Lung (tissue), 12 donors: Measurements from ENCODE around the gene COX6A1. TPM values are rescaled to one million over a fixed set of nuclear protein-coding genes. Genes with fewer than 3 reads are reported as not detected.

Source experiments
- ATAC-seq: fragments of 200-7000 bp; cut with Tn5 transposase; one replicate; pipeline ENCODE4 v1.9.1; 2020; ENCODE audit warnings: moderate number of reproducible peaks; ENCODE audit not compliant: insufficient read depth, low FRiP score
- DNase-seq, 3 donors: peaks; one replicate each; pipeline ENCODE4 v3.0.0-alpha.2; 2013 to 2017
- H3K27ac ChIP-seq, 2 donors: one replicate each; pipeline ENCODE4 v1.5.1; 2013; ENCODE audit warnings: mild to moderate bottlenecking in 2 of 2, moderate library complexity in 2 of 2, control low read depth in 1 of 2, inconsistent platforms in 1 of 2, low read depth in 1 of 2, low read length in 1 of 2
- H3K27me3 ChIP-seq, 3 donors: one replicate each; pipeline ENCODE4 v1.5.1; 2013; ENCODE audit warnings: low read length in 2 of 3; ENCODE audit not compliant: control insufficient read depth in 3 of 3, insufficient read depth in 3 of 3
- H3K36me3 ChIP-seq, 4 donors: one replicate each; pipeline ENCODE4 v1.5.1; 2013; ENCODE audit warnings: low read length in 4 of 4, mild to moderate bottlenecking in 1 of 4, moderate library complexity in 1 of 4; ENCODE audit not compliant: control insufficient read depth in 4 of 4, insufficient read depth in 4 of 4
- H3K4me1 ChIP-seq, 5 donors: one replicate each; pipeline ENCODE4 v1.5.1; 2013; ENCODE audit warnings: low read length in 5 of 5, mild to moderate bottlenecking in 2 of 5, moderate library complexity in 1 of 5; ENCODE audit not compliant: control insufficient read depth in 5 of 5, insufficient read depth in 5 of 5
- H3K4me3 ChIP-seq: one replicate; pipeline ENCODE4 v1.5.1; 2013; ENCODE audit warnings: mild to moderate bottlenecking, control low read depth, moderate library complexity
- H3K9ac ChIP-seq, 2 donors: one replicate each; pipeline ENCODE4 v1.5.1; 2013; ENCODE audit warnings: low read length in 2 of 2, control low read depth in 1 of 2; ENCODE audit not compliant: insufficient read depth in 1 of 2
- H3K9me3 ChIP-seq, 4 donors: one replicate each; pipeline ENCODE4 v1.5.1; 2013; ENCODE audit warnings: low read length in 3 of 4, mild to moderate bottlenecking in 1 of 4, moderate library complexity in 1 of 4; ENCODE audit not compliant: control insufficient read depth in 4 of 4, insufficient read depth in 3 of 4
- CTCF ChIP-seq: IDR thresholded peaks from 2 replicates; pipeline ENCODE4 v1.5.1; 2012; ENCODE audit warnings: mild to moderate bottlenecking; ENCODE audit errors: control extremely low read depth, extremely low read depth
- WGBS, 2 donors: extraction: QIAGEN DNeasy Blood & Tissue Kit; methylation state at CpG; one replicate each; pipeline ENCODE4 v1.1.7; 2013; 5-methylcytosine and 5-hydroxymethylcytosine counted together
- polyA plus RNA-seq, 2 donors: library from polyadenylated mRNA; stranded (reverse); fragments of 200-250 nt; gene quantifications; one replicate each; pipeline ENCODE4 v1.2.1, GENCODE V29; 2013
- total RNA-seq, 2 donors: library from RNA; depleted of rRNA in 1 of 2; stranded (reverse); fragments of >200 nt in 1 of 2; gene quantifications; one replicate each; pipeline ENCODE4 v1.2.1, GENCODE V29; 2014 to 2021
- donor health status: control.
- donor health status: control.
- donor health status: Bipolar disorder and iron deficiency.
- donor health status: healthy.
- donor health status: DM: yes; HTN: yes; CAD: no.

COX6A1 gene
- total and polyA plus RNA-seq, 4 donors = 211 to 1,397 (median 525) TPM

GRCh38 chr12:120488057-120488640 lies 50.2 kb downstream of the COX6A1 start:
- Histone ChIP-seq H3K9ac (no peak overlapping the region), H3K4me1 (peaks cover 0 to 2% (median 0%) of the 10 kb centered on the region in 5 donors), H3K27ac (no peak overlapping the region), H3K9me3 (no peaks in the 10 kb centered on the region), H3K27me3 (no peaks in the 10 kb centered on the region), H3K4me3 (no peak overlapping the region), H3K36me3 (peaks cover 0 to 9% (median 5%) of the 10 kb centered on the region in 4 donors)
- DNase-seq (no peak), ATAC-seq (no peak)
- no peak for TF ChIP-seq CTCF
- WGBS, 2 donors = 76 to 78% methylated on average over 5 of the region's 5 CpGs

GRCh38 chr12:120489018-120489417 lies 51.1 kb downstream of the COX6A1 start:
- no peaks in the 10 kb centered on the region for H3K9me3 ChIP-seq
- peaks cover 0 to 2% (median 0%) of the 10 kb centered on the region in 5 donors for H3K4me1 ChIP-seq
- H3K9ac ChIP-seq = no peak overlapping the region
- H3K27ac ChIP-seq = no peak overlapping the region
- TF ChIP-seq CTCF = no peak
- H3K36me3 ChIP-seq = peaks cover 0 to 9% (median 5%) of the 10 kb centered on the region in 4 donors
- no peak overlapping the region for H3K4me3 ChIP-seq
- H3K27me3 ChIP-seq = no peaks in the 10 kb centered on the region
- DNase-seq = no peak
- 91 to 94% methylated on average over 4 of the region's 4 CpGs for WGBS, 2 donors
- ATAC-seq = no peak

GRCh38 chr12:120490325-120490724 lies 52.4 kb downstream of the COX6A1 start:
- H3K4me3 ChIP-seq = no peak overlapping the region
- DNase-seq = no peak
- 97 to 98% methylated on average over 5 of the region's 5 CpGs for WGBS, 2 donors
- H3K27me3 ChIP-seq = no peaks in the 10 kb centered on the region
- H3K36me3 ChIP-seq = peaks cover 0 to 9% (median 5%) of the 10 kb centered on the region in 4 donors
- no peak overlapping the region for H3K27ac ChIP-seq
- H3K9me3 ChIP-seq = no peaks in the 10 kb centered on the region
- no peak for ATAC-seq
- TF ChIP-seq CTCF = no peak
- peaks cover 0 to 9% (median 5%) of the 10 kb centered on the region in 5 donors for H3K4me1 ChIP-seq
- no peak overlapping the region for H3K9ac ChIP-seq

Other genes with a start within 250 kb of the COX6A1 start
- gene GCN1, start 243.4 kb upstream of the COX6A1 start, total RNA-seq = 10 to 100 TPM; 76.4 to 93.6 TPM
- 10 to 100 TPM; 19.3 to 29.7 TPM for gene GCN1, start 243.4 kb upstream of the COX6A1 start, polyA plus RNA-seq
- gene RPLP0, start 237.0 kb upstream of the COX6A1 start, total RNA-seq = 1,000 to 10,000 TPM; 1,492 to 1,979 TPM
- 1,000 to 10,000 TPM; 2,934 to 3,190 TPM for gene RPLP0, start 237.0 kb upstream of the COX6A1 start, polyA plus RNA-seq
- gene PXN, start 172.4 kb upstream of the COX6A1 start, total RNA-seq = 100 to 1,000 TPM in 1 of 2 donors, 10 to 100 TPM in 1; 81.1 to 117 TPM
- gene PXN, start 172.4 kb upstream of the COX6A1 start, polyA plus RNA-seq = 10 to 100 TPM; 81.3 to 100.0 TPM
- gene RNU4-2, start 146.2 kb upstream of the COX6A1 start, total RNA-seq = over 10,000 TPM in 1 of 2 donors, under 1 TPM in 1; under 0.01 to 10,045 TPM
- not detected for gene RNU4-2, start 146.2 kb upstream of the COX6A1 start, polyA plus RNA-seq
- 1,000 to 10,000 TPM in 1 of 2 donors, under 1 TPM in 1; under 0.01 to 2,200 TPM for gene RNU4-1, start 144.9 kb upstream of the COX6A1 start, total RNA-seq
- gene RNU4-1, start 144.9 kb upstream of the COX6A1 start, polyA plus RNA-seq = not detected
- 1 to 10 TPM; 1.2 to 5.9 TPM for gene SIRT4, start 135.8 kb upstream of the COX6A1 start, total RNA-seq
- gene SIRT4, start 135.8 kb upstream of the COX6A1 start, polyA plus RNA-seq = 1 to 10 TPM in 1 of 2 donors, under 1 TPM in 1; 0.95 to 2.2 TPM
- 10 to 100 TPM in 1 of 2 donors, 1 to 10 TPM in 1; 6.5 to 33.9 TPM for gene PLA2G1B, start 110.3 kb upstream of the COX6A1 start, total RNA-seq
- 100 to 1,000 TPM in 1 of 2 donors, 10 to 100 TPM in 1; 24.4 to 193 TPM for gene PLA2G1B, start 110.3 kb upstream of the COX6A1 start, polyA plus RNA-seq
- 1 to 10 TPM in 1 of 2 donors, under 1 TPM in 1; 0.95 to 3.5 TPM for gene MSI1, start 68.9 kb upstream of the COX6A1 start, total RNA-seq
- under 1 TPM; 0.18 to 0.22 TPM for gene MSI1, start 68.9 kb upstream of the COX6A1 start, polyA plus RNA-seq
- gene TRIAP1, start 8.3 kb downstream of the COX6A1 start, total RNA-seq = 10 to 100 TPM in 1 of 2 donors, 1 to 10 TPM in 1; 9.6 to 16.9 TPM
- 10 to 100 TPM; 28.7 to 32.9 TPM for gene TRIAP1, start 8.3 kb downstream of the COX6A1 start, polyA plus RNA-seq
- 10 to 100 TPM; 27.5 to 27.6 TPM for gene GATC, start 8.3 kb downstream of the COX6A1 start, total RNA-seq
- gene GATC, start 8.3 kb downstream of the COX6A1 start, polyA plus RNA-seq = 10 to 100 TPM; 10.6 to 11.2 TPM
- 100 to 1,000 TPM in 1 of 2 donors, 10 to 100 TPM in 1; 100.0 to 128 TPM for gene SRSF9, start 31.6 kb downstream of the COX6A1 start, total RNA-seq
- 100 to 1,000 TPM in 1 of 2 donors, 10 to 100 TPM in 1; 76.6 to 127 TPM for gene SRSF9, start 31.6 kb downstream of the COX6A1 start, polyA plus RNA-seq
- 100 to 1,000 TPM; 210 to 308 TPM for gene DYNLL1, start 58.0 kb downstream of the COX6A1 start, total RNA-seq
- 100 to 1,000 TPM; 328 to 360 TPM for gene DYNLL1, start 58.0 kb downstream of the COX6A1 start, polyA plus RNA-seq
- gene COQ5, start 91.0 kb downstream of the COX6A1 start, total RNA-seq = 10 to 100 TPM; 25.1 to 28.4 TPM
- 10 to 100 TPM; 21.1 to 23.7 TPM for gene COQ5, start 91.0 kb downstream of the COX6A1 start, polyA plus RNA-seq
- 100 to 1,000 TPM; 150 to 207 TPM for gene RNF10, start 96.2 kb downstream of the COX6A1 start, total RNA-seq
- 100 to 1,000 TPM; 112 to 199 TPM for gene RNF10, start 96.2 kb downstream of the COX6A1 start, polyA plus RNA-seq
- gene POP5, start 143.3 kb downstream of the COX6A1 start, total RNA-seq = 10 to 100 TPM; 22.1 to 42.0 TPM
- gene POP5, start 143.3 kb downstream of the COX6A1 start, polyA plus RNA-seq = 10 to 100 TPM; 36.6 to 62.1 TPM
- gene CABP1, start 202.5 kb downstream of the COX6A1 start, total RNA-seq = under 1 TPM; 0.58 to 0.63 TPM
- gene CABP1, start 202.5 kb downstream of the COX6A1 start, polyA plus RNA-seq = under 1 TPM; 0.13 to 0.37 TPM
- gene MLEC, start 249.0 kb downstream of the COX6A1 start, total RNA-seq = 100 to 1,000 TPM in 1 of 2 donors, 10 to 100 TPM in 1; 56.8 to 161 TPM
- gene MLEC, start 249.0 kb downstream of the COX6A1 start, polyA plus RNA-seq = 10 to 100 TPM; 34.1 to 50.6 TPM